DOHH2 (cell line): ENCODE data around the gene SULT1E1.

ENCODE experiments used
- H3F3A ChIP-seq: fragments of 200-600 bp; sonication (generic), shearing (Covaris generic); 2 replicates; pipeline ENCODE4 v1.6.0; 2016; ENCODE audit warnings: antibody characterized with exemption, mild to moderate bottlenecking; ENCODE audit not compliant: control insufficient read depth, insufficient read depth
- H3K27ac ChIP-seq: fragments of 200-600 bp; sonication (generic); 2 replicates; pipeline ENCODE4 v1.5.1; 2014; ENCODE audit warnings: low read depth, mild to moderate bottlenecking, low read length, moderate library complexity
- H3K27me3 ChIP-seq: fragments of 200-600 bp; sonication (generic); 2 replicates; pipeline ENCODE4 v1.6.1; 2014; ENCODE audit warnings: mild to moderate bottlenecking, low read length, mixed read lengths; ENCODE audit not compliant: control insufficient read depth
- H3K36me3 ChIP-seq: fragments of 200-600 bp; sonication (generic); 2 replicates; pipeline ENCODE4 v1.6.1; 2014; ENCODE audit warnings: mild to moderate bottlenecking, low read length, moderate library complexity, mixed read lengths; ENCODE audit not compliant: control insufficient read depth
- H3K4me1 ChIP-seq: fragments of 200-600 bp; sonication (generic); 2 replicates; pipeline ENCODE4 v1.6.1; 2014; ENCODE audit warnings: mild to moderate bottlenecking, low read length, mixed read lengths; ENCODE audit not compliant: control insufficient read depth
- H3K4me2 ChIP-seq: fragments of 200-600 bp; sonication (generic); 2 replicates; pipeline ENCODE4 v1.6.0; 2014; ENCODE audit warnings: mild to moderate bottlenecking, low read length, moderate library complexity
- H3K4me3 ChIP-seq: fragments of 200-600 bp; sonication (generic); 2 replicates; pipeline ENCODE4 v1.5.1; 2014; ENCODE audit warnings: mild to moderate bottlenecking, low read length, mixed read lengths
- H3K79me2 ChIP-seq: fragments of 200-600 bp; sonication (generic); 2 replicates; pipeline ENCODE4 v1.6.1; 2014; ENCODE audit warnings: mild to moderate bottlenecking, low read length, mixed read lengths; ENCODE audit not compliant: control insufficient read depth
- H3K9me2 ChIP-seq: fragments of 200-600 bp; sonication (generic); replicated peaks from 2 replicates; pipeline ENCODE4 v1.6.1; 2014; ENCODE audit warnings: mild to moderate bottlenecking, low read length, mixed read lengths; ENCODE audit not compliant: control insufficient read depth
- H3K9me3 ChIP-seq: fragments of 200-600 bp; sonication (generic); 2 replicates; pipeline ENCODE4 v1.6.1; 2014; ENCODE audit warnings: antibody characterized with exemption, low read length, mixed read lengths; ENCODE audit not compliant: control insufficient read depth, insufficient read depth
- H4K20me1 ChIP-seq: fragments of 200-600 bp; sonication (generic); 2 replicates; pipeline ENCODE4 v1.6.0; 2014; ENCODE audit warnings: low read depth, mild to moderate bottlenecking, antibody characterized with exemption, low read length, moderate library complexity; ENCODE audit not compliant: control insufficient read depth, insufficient read depth
- EZH2phosphoT487 ChIP-seq: fragments of 200-600 bp; sonication (generic); IDR thresholded peaks from 2 replicates; pipeline ENCODE4 v1.6.1; 2017; ENCODE audit warnings: borderline replicate concordance, mild to moderate bottlenecking, antibody characterized with exemption, low read length, moderate library complexity, mixed read lengths
- TF ChIP-seq, protein P1 (sequence below): fragments of 200-600 bp; sonication (generic); IDR thresholded peaks from one replicate; pipeline ENCODE4 v1.5.1; 2014; ENCODE audit warnings: antibody characterized with exemption, mild to moderate bottlenecking, low read depth, low read length; ENCODE audit not compliant: poor library complexity, severe bottlenecking

The SULT1E1 gene

DNA sequence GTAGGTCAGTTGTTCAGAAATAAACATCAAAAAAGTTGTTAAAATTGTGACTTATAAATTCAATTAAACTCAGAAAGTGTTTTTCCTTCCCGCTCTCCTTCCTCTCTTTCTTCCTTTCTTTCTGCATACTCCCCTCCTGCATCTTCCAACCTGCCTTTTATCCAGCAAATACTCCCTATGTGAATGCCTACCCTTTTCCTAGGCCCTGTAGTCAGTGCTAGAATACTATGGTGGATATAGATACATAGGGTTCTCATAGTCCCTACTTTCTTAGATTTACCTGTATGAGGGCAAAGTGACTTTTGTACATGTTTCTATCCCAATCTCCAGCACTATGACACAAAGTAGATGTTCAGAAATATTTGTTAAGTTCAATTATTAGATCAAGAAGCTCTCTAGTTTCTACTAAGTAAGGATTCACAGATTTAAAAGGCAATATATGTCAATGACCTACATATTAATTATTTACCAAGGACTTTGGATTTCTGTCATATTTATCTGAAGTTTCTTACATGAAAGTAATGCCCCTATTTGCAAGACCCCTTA is 732 bp downstream of the SULT1E1 start:
- no peak overlapping the region for H3K4me3 ChIP-seq
- no peak for TF ChIP-seq EZH2phosphoT487
- TF ChIP-seq, protein P1, sequence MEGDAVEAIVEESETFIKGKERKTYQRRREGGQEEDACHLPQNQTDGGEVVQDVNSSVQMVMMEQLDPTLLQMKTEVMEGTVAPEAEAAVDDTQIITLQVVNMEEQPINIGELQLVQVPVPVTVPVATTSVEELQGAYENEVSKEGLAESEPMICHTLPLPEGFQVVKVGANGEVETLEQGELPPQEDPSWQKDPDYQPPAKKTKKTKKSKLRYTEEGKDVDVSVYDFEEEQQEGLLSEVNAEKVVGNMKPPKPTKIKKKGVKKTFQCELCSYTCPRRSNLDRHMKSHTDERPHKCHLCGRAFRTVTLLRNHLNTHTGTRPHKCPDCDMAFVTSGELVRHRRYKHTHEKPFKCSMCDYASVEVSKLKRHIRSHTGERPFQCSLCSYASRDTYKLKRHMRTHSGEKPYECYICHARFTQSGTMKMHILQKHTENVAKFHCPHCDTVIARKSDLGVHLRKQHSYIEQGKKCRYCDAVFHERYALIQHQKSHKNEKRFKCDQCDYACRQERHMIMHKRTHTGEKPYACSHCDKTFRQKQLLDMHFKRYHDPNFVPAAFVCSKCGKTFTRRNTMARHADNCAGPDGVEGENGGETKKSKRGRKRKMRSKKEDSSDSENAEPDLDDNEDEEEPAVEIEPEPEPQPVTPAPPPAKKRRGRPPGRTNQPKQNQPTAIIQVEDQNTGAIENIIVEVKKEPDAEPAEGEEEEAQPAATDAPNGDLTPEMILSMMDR: no peak
- no peaks in the 10 kb centered on the region for H3K36me3 ChIP-seq

DNA sequence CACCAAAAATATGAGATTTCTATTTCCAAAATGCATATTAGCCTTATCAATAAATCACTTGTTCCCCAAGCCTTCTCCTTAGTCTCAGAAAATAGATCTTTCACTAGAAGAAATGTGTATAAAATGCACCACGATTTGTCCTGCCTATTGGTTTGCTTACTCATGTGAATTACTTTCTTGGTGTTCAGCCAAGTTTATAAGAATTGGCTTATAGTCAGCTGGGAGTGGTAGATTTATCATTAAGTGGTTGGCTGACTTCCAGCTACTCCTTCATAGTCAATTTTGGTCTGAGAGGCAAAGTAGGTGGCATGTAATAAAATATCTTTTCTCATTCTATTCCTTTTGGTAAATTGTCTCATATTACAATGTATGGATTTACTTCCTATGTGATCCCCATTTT is 1.3 kb downstream of the SULT1E1 start:
- Histone ChIP-seq H3K4me1 (no peaks in the 10 kb centered on the region), H3K36me3 (no peaks in the 10 kb centered on the region), H3K27ac (no peak overlapping the region), H3K9me3 (no peaks in the 10 kb centered on the region), H3K9me2 (no peaks in the 10 kb centered on the region), H3K79me2 (no peaks in the 10 kb centered on the region), H3K4me2 (no peak overlapping the region), H3K4me3 (no peak overlapping the region), H3F3A (no peaks in the 10 kb centered on the region), H3K27me3 (no peaks in the 10 kb centered on the region), H4K20me1 (no peaks in the 10 kb centered on the region)
- no peak for TF ChIP-seq EZH2phosphoT487
- TF ChIP-seq, protein P1: no peak

More for the DNA sequence above, 732 bp downstream of the SULT1E1 start:
- no peaks in the 10 kb centered on the region for H3K27me3 ChIP-seq
- H3K4me1 ChIP-seq: no peaks in the 10 kb centered on the region
- H3K79me2 ChIP-seq: no peaks in the 10 kb centered on the region
- no peaks in the 10 kb centered on the region for H4K20me1 ChIP-seq
- no peaks in the 10 kb centered on the region for H3K9me3 ChIP-seq
- H3F3A ChIP-seq: no peaks in the 10 kb centered on the region
- H3K4me2 ChIP-seq: no peak overlapping the region
- no peaks in the 10 kb centered on the region for H3K9me2 ChIP-seq
- H3K27ac ChIP-seq: no peak overlapping the region

DNA sequence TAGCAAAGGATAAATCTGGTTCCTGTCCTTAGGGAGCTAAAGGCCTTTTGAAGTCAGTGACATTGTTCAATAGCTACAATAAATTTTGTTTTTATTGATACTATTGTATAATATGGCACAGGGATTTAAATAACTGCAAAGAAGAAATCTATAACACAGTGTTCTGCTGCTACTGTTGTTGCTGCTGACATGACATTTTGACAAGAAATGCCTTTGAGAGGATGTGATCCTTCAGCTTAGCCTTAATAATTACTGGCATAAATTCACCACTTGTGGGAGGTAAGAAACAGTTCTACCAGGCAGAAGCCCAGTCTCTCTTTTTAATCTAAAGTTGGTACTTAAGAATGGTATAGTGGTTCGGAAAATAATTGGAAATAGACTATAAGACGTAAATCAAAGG is 4.1 kb downstream of the SULT1E1 start:
- Histone ChIP-seq H3K79me2 (no peaks in the 10 kb centered on the region), H3K36me3 (no peaks in the 10 kb centered on the region), H3K9me2 (no peaks in the 10 kb centered on the region), H3K27ac (no peak overlapping the region), H3K4me2 (no peak overlapping the region), H3F3A (no peaks in the 10 kb centered on the region), H3K27me3 (no peaks in the 10 kb centered on the region), H3K4me3 (no peak overlapping the region), H4K20me1 (no peaks in the 10 kb centered on the region), H3K4me1 (no peaks in the 10 kb centered on the region), H3K9me3 (no peaks in the 10 kb centered on the region)
- no peak for TF ChIP-seq EZH2phosphoT487
- TF ChIP-seq, protein P1: no peak
